Gastrocnemius medialis (tissue), 4 donors: ENCODE measurements around the gene SPECC1L.
"Not testable (repeated sequence)": the region's sequence is repeated elsewhere in the genome, so short reads cannot be mapped to it uniquely, and the experiment has no call there.

ENCODE experiments used
- POLR2A ChIP-seq, 2 donors: fragments of 450-650 bp; IDR thresholded peaks; one replicate each; pipeline ENCODE4 v1.6.1; 2017; ENCODE audit warnings: antibody characterized with exemption in 2 of 2, mild to moderate bottlenecking in 2 of 2, moderate library complexity in 2 of 2
- TF ChIP-seq, protein P1 (sequence below), 5 experiments: fragments of 450-650 bp in 3 of 5; fragments of 200-600 bp in 2 of 5; sonication (generic) in 2 of 5; IDR thresholded peaks in 4 of 5; conservative IDR thresholded peaks in 1 of 5; 1 replicate in 4 of 5; 2 replicates in 1 of 5; pipeline ENCODE4 v1.5.1; 2016 to 2019; ENCODE audit warnings: antibody characterized with exemption in 5 of 5, mild to moderate bottlenecking in 3 of 5, moderate library complexity in 3 of 5

DNA sequence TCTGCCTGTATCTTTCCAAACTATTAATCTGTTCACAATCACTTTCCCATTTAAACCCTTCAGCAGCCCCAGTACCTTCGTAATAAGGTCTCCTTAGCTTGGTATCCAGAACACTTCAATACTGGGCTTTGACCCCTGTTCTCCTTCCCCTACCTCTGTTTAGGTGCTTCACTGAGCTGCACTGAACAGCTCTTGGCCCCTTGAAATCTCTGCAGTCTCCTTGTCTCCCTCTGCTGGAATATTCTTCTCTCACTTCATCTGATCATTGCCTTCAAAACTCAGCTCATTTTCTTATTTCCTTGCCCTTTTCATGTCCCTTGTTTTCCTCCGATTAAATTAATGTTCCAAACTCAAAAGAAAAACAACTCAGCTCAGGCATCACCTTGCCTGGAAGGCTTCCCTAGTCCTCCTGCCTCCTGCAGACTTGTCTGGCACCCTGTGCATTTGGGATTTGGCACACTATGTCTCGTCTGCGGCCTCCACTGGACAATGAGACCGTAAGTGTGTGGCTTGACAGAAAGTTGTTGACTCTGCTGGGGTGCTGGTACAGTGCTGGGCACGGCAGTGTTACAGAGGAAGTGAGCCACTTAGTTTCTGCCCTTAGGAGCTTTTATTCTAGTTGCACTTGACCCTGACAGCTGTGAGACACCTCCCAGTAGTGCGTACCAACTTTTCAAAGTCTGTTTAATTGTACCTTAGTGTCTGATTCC lies 4.2 kb downstream of the SPECC1L start:
- TF ChIP-seq POLR2A (IDR thresholded peaks at IDR 0.05): not testable (repeated sequence)
- TF ChIP-seq, protein P1, sequence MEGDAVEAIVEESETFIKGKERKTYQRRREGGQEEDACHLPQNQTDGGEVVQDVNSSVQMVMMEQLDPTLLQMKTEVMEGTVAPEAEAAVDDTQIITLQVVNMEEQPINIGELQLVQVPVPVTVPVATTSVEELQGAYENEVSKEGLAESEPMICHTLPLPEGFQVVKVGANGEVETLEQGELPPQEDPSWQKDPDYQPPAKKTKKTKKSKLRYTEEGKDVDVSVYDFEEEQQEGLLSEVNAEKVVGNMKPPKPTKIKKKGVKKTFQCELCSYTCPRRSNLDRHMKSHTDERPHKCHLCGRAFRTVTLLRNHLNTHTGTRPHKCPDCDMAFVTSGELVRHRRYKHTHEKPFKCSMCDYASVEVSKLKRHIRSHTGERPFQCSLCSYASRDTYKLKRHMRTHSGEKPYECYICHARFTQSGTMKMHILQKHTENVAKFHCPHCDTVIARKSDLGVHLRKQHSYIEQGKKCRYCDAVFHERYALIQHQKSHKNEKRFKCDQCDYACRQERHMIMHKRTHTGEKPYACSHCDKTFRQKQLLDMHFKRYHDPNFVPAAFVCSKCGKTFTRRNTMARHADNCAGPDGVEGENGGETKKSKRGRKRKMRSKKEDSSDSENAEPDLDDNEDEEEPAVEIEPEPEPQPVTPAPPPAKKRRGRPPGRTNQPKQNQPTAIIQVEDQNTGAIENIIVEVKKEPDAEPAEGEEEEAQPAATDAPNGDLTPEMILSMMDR (IDR thresholded peaks at IDR 0.05 in 4 of 5, conservative IDR thresholded peaks at IDR 0.05 in 1 of 5): not testable (repeated sequence)
